Caco-2 (cell line): ENCODE results near the gene FBXO10. TPM values are rescaled to one million over a fixed set of nuclear protein-coding genes. Genes with fewer than 3 reads are reported as not detected.

ENCODE experiments used
- BruUV-seq: library from RNA; stranded (reverse); fragments of 400-500 nt; replicated peaks from 2 replicates; lab custom pipeline; 2021; lab: Mats Ljungman, UMichigan
- CTCF ChIA-PET: fragments of 300-600 bp; sonication (Branson Sonifier 250); formaldehyde crosslinking; loops from one replicate; lab custom pipeline; 2022; ENCODE audit warnings: antibody characterized with exemption; lab: Charles Lee
- POLR2A ChIA-PET: fragments of 300-600 bp; sonication (Branson Sonifier 250); formaldehyde crosslinking; loops from one replicate; lab custom pipeline; 2022; ENCODE audit warnings: antibody characterized with exemption; lab: Charles Lee
- DNase-seq, 2 experiments: peaks; one replicate each; pipeline versions ENCODE4 v3.0.0 to v3.0.0-alpha.2; 2020 to 2022
- H3K27me3 ChIP-seq: replicated peaks from 2 replicates; pipeline ENCODE4 v1.6.0; 2011; ENCODE audit warnings: low read length; ENCODE audit not compliant: control insufficient read depth, insufficient read depth
- H3K36me3 ChIP-seq: 2 replicates; pipeline ENCODE4 v1.5.1; 2011; ENCODE audit warnings: low read length; ENCODE audit not compliant: control insufficient read depth, insufficient read depth
- H3K4me1 ChIP-seq: fragments of 250-450 bp; sonication (Bioruptor Pico); 2 replicates; pipeline ENCODE4 v1.5.1; 2020; ENCODE audit warnings: mild to moderate bottlenecking
- H3K4me3 ChIP-seq: 2 replicates; pipeline ENCODE4 v1.5.1; 2011; ENCODE audit warnings: low read depth, mild to moderate bottlenecking, control low read depth, low read length
- H3K9me3 ChIP-seq: fragments of 250-450 bp; sonication (Bioruptor Pico); 2 replicates; pipeline ENCODE4 v1.5.1; 2020; ENCODE audit warnings: mild to moderate bottlenecking, moderate library complexity
- H3K27ac Mint-ChIP-seq: one replicate; pipeline ENCODE4 v1.8.0; 2022; ENCODE audit warnings: mixed read lengths; ENCODE audit not compliant: unreplicated experiment
- H3K27me3 Mint-ChIP-seq: one replicate; pipeline ENCODE4 v1.8.0; 2022; ENCODE audit warnings: mixed read lengths; ENCODE audit not compliant: insufficient read depth, unreplicated experiment
- H3K36me3 Mint-ChIP-seq: one replicate; pipeline ENCODE4 v1.8.0; 2022; ENCODE audit warnings: mild to moderate bottlenecking, mixed read lengths; ENCODE audit not compliant: insufficient read depth, unreplicated experiment
- H3K4me1 Mint-ChIP-seq: one replicate; pipeline ENCODE4 v1.8.0; 2022; ENCODE audit warnings: low read depth, mixed read lengths; ENCODE audit not compliant: unreplicated experiment
- H3K4me3 Mint-ChIP-seq: one replicate; pipeline ENCODE4 v1.8.0; 2022; ENCODE audit warnings: mild to moderate bottlenecking, moderate library complexity, mixed read lengths; ENCODE audit not compliant: unreplicated experiment
- H3K9me3 Mint-ChIP-seq: one replicate; pipeline ENCODE4 v1.8.0; 2022; ENCODE audit warnings: mixed read lengths; ENCODE audit not compliant: unreplicated experiment
- CTCF ChIP-seq, 2 experiments: fragments of 200-600 bp in 1 of 2; IDR thresholded peaks; 1 replicate in 1 of 2; 2 replicates in 1 of 2; pipeline versions ENCODE4 v1.5.1 to v1.8.0; 2011 to 2022; ENCODE audit warnings: antibody characterized with exemption in 1 of 2, control low read depth in 1 of 2, inconsistent platforms in 1 of 2, low read depth in 1 of 2, low read length in 1 of 2, mild to moderate bottlenecking in 1 of 2, moderate library complexity in 1 of 2; ENCODE audit not compliant: insufficient read depth in 1 of 2, severe bottlenecking in 1 of 2, unreplicated experiment in 1 of 2
- intact Hi-C: fragments of 100-400 bp; cut with micrococcal nuclease; formaldehyde crosslinking; loops from one replicate; pipeline ENCODE4 v1.10.0; 2022; ENCODE audit not compliant: unreplicated experiment
- total RNA-seq: library from RNA; stranded (reverse); gene quantifications from 2 replicates; pipeline ENCODE4 v1.2.3, GENCODE V29; 2022

The FBXO10 gene
- total RNA-seq, 1 experiment from 2014 or later, result 6.9 TPM

- H3K36me3 Mint-ChIP-seq, result peaks cover 17% of the 10 kb centered on the region
- POLR2A ChIA-PET, result no interaction called here
Observed at GRCh38 chr9:37564916-37565315, 11.3 kb downstream of the FBXO10 start.

GRCh38 chr9:37563806-37564513, 12.2 kb downstream of the FBXO10 start:
- Mint-ChIP-seq H3K4me3 (no peak overlapping the region), H3K4me1 (no peaks in the 10 kb centered on the region), H3K9me3 (peaks cover 9% of the 10 kb centered on the region), H3K36me3 (peaks cover 15% of the 10 kb centered on the region), H3K27me3 (no peaks in the 10 kb centered on the region), H3K27ac (no peak overlapping the region)
- H3K4me3 ChIP-seq, result no peak overlapping the region
- H3K36me3 ChIP-seq, result no peaks in the 10 kb centered on the region
- intact Hi-C loops, result no loop called here
- H3K9me3 ChIP-seq, result peaks cover 13% of the 10 kb centered on the region
- POLR2A ChIA-PET, result no interaction called here
- BruUV-seq, result no TSS peak
- TF ChIP-seq CTCF (IDR thresholded peaks at IDR 0.05; ENCODE audit: insufficient read depth in 1 of 2, low read depth in 1 of 2, low read length in 1 of 2, severe bottlenecking in 1 of 2, unreplicated experiment in 1 of 2), result no peak
- no peaks in the 10 kb centered on the region for H3K4me1 ChIP-seq
- CTCF ChIA-PET, result no interaction called here
- no peak for DNase-seq
- H3K27me3 ChIP-seq, result no peaks in the 10 kb centered on the region

More at GRCh38 chr9:37564916-37565315, 11.3 kb downstream of the FBXO10 start:
- CTCF ChIA-PET, result no interaction called here
- H3K9me3 ChIP-seq, result peaks cover 13% of the 10 kb centered on the region
- H3K27me3 Mint-ChIP-seq, result no peaks in the 10 kb centered on the region
- no peaks in the 10 kb centered on the region for H3K27me3 ChIP-seq
- peaks cover 9% of the 10 kb centered on the region for H3K9me3 Mint-ChIP-seq
- H3K4me3 Mint-ChIP-seq, result no peak overlapping the region
- no TSS peak for BruUV-seq
- no peak for DNase-seq
- H3K36me3 ChIP-seq, result no peaks in the 10 kb centered on the region
- H3K4me3 ChIP-seq, result no peak overlapping the region
- intact Hi-C loops, result no loop called here
- TF ChIP-seq CTCF (IDR thresholded peaks at IDR 0.05; ENCODE audit: insufficient read depth in 1 of 2, low read depth in 1 of 2, low read length in 1 of 2, severe bottlenecking in 1 of 2, unreplicated experiment in 1 of 2), result no peak
- H3K4me1 ChIP-seq, result no peaks in the 10 kb centered on the region
- no peaks in the 10 kb centered on the region for H3K4me1 Mint-ChIP-seq
- no peak overlapping the region for H3K27ac Mint-ChIP-seq

- no peaks in the 10 kb centered on the region for H3K4me1 Mint-ChIP-seq
Observed at GRCh38 chr9:37562826-37563225, 13.4 kb downstream of the FBXO10 start.

More at GRCh38 chr9:37562826-37563225, 13.4 kb downstream of the FBXO10 start:
- no peak for DNase-seq
- intact Hi-C loops, result no loop called here
- ChIA-PET CTCF (no interaction called here), POLR2A (no interaction called here)
- no peak overlapping the region for H3K4me3 ChIP-seq
- Mint-ChIP-seq H3K4me3 (no peak overlapping the region), H3K36me3 (peaks cover 10% of the 10 kb centered on the region), H3K27ac (no peak overlapping the region), H3K27me3 (no peaks in the 10 kb centered on the region), H3K9me3 (peaks cover 9% of the 10 kb centered on the region)
- no peak for TF ChIP-seq CTCF (IDR thresholded peaks at IDR 0.05; ENCODE audit: insufficient read depth in 1 of 2, low read depth in 1 of 2, low read length in 1 of 2, severe bottlenecking in 1 of 2, unreplicated experiment in 1 of 2)
- BruUV-seq, result no TSS peak
- no peaks in the 10 kb centered on the region for H3K36me3 ChIP-seq
- H3K9me3 ChIP-seq, result peaks cover 13% of the 10 kb centered on the region
- no peaks in the 10 kb centered on the region for H3K27me3 ChIP-seq
- H3K4me1 ChIP-seq, result no peaks in the 10 kb centered on the region
